Stimulated activated CD4-positive, alpha-beta T cell treated with anti-CD3 and anti-CD28 coated beads, Interleukin-12 subunit alpha, Interleukin-12 subunit beta, amount 100 ng/mL, for 24 hours (primary cell): Measurements from ENCODE around the gene UBASH3A.

Source experiments
- DNase-seq, 2 experiments: peaks; one replicate each; pipeline ENCODE4 v3.0.0-alpha.2; 2020; ENCODE audit warnings: low read depth in 2 of 2

The UBASH3A gene

DNA sequence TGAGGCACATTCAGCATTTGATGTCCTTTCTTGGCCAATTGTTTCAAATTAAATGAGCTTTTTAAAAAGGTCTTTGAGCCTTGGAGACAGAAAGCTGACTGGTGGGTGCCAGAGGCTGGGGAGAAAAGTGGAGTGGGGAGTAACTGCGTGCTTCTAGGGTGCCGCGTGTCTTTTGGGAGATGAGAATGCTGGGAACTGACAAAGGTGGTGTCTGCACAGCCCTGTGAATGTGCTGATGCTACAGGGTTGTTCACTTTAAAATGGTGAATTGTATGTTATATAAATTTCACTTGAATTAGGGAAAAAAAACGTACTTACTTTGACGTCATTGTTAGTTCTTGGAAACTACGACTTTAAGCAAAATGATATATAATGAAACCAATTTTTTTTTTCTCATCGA is 29.2 kb upstream of the UBASH3A start:
- DNase-seq = no peak

DNA sequence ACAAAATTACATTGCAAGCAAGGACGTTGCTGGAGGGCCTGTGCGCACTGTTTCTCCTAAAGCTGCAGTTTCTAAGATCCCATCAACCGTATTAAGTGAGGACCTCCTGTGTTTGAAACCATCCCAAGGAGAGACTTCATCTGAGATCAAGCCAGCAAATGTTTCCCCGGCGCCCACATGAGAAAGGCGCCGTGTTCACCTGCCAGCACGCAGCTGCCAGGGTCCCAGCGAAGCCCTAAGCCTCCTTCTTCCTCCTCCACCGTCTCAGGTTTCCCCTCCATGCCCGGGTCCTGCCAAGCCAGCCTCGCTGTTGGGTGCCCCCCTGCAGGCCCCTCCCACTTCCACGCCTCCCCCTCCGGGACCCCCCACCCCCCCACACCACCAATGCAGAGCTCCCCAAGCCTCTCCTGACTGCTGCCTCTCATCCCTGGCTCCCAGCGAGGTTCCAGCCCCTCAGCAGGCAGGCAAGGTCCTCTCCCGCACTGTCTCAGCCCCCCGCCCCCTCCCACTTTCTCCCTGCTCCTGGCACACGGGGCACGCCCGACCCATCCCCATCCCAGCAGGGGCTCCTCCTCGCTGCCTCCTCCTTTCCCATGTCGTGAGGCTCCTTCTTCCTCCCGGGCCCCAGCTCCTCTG is 28.7 kb upstream of the UBASH3A start:
- no peak for DNase-seq

- no peak for DNase-seq
Measured at GRCh38 chr21:42375506-42375905, 28.2 kb upstream of the UBASH3A start.

- DNase-seq = no peak
Measured at GRCh38 chr21:42375966-42376337, 27.8 kb upstream of the UBASH3A start.

GRCh38 chr21:42376338-42376982 is 27.2 kb upstream of the UBASH3A start:
- DNase-seq = no peak

- DNase-seq = no peak
Measured at GRCh38 chr21:42377211-42377950, 26.3 kb upstream of the UBASH3A start.

DNA sequence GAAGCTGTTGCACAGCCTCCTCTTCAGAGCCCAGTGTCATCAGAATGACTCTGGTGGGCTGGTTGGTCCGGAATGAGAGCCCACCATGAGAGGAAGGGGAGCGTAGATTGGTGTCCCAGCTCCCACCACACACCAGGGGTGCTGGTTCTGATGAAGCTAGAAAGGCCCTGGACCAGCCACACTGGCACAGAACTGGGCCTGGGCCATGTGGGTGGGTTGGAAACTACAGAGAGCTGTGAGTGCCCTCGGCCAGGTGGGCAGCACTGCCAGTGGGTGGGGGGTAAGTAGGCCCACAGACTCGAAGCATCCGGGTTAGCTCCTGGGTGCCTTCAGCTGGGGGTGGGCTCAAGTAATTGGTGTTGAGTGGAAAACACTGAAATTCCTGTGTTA is 25.8 kb upstream of the UBASH3A start:
- DNase-seq = no peak

DNA sequence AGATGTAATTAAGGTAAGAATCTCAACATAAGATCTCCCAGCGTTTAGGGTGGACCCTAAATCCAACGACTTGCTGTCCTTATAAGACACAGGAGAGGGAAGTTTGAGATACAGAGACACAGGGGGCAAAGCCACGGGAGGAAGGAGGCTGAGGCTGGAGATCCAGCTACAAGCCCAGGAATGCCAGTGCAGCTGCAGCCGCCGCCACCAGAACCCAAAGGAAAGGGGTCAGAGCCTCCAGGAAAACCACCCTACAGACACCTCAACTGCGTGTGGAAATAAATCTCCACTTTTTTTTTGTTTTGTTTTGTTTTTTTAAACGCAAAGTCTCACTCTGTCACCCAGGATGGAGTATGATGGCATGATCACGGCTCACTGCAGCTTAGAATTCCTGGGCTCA is 25.3 kb upstream of the UBASH3A start:
- DNase-seq = no peak

DNA sequence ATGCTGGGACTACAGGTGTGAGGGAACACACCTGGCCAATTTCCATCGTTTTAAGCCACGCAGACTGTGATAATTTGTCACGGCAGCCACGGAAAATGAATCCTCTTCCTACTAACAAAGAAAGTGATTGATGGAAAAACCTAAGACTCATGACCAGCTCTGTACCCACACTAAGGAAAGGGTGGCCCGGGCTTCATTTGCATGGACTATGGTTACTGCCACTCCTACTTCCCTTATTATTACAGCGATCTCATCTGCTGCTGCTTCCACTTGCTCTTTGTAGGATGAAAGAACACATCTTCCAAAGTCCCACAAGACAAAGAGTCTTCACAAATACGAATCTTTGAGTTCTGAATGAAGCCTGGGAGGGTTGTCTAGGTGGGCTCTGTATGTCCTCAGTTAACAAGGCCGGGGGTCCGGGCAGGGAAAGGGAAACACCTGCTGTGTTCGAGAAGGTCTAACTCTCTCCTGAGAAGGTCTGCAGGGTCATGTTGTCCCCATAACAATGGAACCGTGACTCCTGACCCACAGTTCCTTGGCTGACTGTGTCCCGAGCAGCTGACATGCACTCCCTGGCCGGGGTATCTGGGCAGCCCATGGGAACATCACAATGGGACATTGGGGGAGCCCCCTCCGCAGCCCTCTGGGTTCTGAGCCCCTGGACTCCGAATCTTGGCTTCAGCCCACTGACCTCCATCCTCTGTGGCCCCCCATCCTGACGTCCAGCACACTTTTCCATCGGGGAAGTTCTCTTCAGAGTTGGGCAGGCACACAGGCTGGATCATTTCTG is 24.1 kb upstream of the UBASH3A start:
- DNase-seq = no peak

GRCh38 chr21:42381347-42381984 is 22.2 kb upstream of the UBASH3A start:
- no peak for DNase-seq

DNA sequence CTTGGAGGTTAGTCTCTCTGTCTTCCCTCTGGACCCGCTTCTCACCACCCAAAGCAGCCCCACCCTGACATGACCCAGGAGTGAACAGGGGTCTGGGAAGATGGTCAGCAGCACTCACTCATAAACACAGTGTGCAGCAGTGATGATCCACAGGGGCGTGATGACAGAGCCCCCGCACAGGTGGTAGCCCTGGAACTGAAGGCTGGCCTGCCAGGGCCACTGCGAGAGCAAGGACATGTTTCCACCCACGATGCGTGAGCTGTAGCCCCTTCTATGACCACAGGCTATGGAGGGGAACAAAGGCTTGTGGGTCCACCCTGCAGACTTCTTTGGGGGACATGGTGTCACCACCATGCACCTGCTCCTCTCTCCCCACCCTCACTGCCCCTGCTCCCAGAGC is 20.8 kb upstream of the UBASH3A start:
- DNase-seq = no peak

- no peak for DNase-seq
Measured at GRCh38 chr21:42383331-42383730, 20.4 kb upstream of the UBASH3A start.

GRCh38 chr21:42384156-42384945 is 19.4 kb upstream of the UBASH3A start:
- DNase-seq = no peak

DNA sequence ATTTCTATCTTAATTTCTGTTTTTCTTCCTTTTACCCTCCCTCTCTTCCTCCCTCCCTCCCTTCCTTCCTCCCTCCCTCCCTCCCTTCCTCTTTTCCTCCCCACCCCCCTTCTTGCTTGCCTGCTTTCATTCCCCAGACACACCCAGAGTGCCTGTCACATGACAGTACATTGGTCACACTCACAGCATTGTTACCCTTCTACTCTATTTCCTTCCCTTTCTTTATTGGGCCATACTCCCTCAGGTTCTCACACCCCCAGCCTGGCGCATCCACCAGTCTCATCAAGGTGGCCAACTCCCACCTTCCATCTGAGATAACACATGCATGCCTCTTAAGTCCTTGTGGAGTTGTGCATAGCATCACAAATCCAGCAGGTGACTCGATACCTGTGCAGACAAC is 18.7 kb upstream of the UBASH3A start:
- no peak for DNase-seq

DNA sequence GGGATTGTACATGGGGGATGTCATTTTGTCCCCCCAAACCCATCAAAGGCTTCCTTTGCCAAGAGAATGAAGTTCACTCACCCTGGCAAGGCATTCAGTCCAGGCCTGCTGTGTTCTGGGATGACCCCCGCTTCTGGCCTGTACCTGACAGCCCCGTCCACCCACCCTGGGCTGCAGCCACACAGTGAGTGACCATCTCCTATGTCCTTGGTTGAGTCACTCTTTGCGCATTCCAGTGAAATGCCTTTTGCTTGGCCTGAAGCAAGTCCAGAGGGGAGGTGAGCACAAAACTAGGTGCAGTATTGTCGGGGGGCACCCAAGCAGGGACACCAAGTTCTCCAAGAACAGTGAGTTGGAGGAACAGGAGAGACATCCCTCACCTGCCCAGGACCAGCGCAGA is 18.1 kb upstream of the UBASH3A start:
- no peak for DNase-seq

DNA sequence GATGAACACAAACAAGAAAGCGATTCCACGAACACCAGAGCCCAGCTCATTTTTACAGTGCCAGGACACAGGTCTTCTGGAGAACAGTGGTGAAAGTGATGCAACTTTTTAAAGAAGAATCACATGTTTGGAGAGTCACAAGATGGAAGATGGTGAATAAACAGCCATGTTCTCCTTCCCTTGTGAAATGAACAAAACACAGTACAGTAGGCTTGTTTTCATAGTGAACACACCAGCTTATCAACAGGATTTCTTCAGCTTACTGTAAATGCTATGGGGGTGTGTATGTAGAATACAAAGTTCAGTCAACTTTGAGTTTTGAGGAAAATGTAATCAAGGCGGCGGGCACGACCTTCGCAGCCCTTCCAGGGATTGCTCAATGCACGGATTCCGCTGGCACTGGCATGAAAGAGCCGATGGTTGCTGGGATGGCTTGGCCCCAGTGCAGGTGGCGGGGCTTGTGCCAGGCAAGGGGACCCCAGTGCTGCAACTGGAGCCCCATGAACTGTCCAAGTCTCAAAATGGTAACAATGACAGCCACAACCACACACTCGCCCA is 17.6 kb upstream of the UBASH3A start:
- no peak for DNase-seq

GRCh38 chr21:42387164-42387563 is 16.5 kb upstream of the UBASH3A start:
- no peak for DNase-seq

- no peak for DNase-seq
Measured at GRCh38 chr21:42387843-42388340, 15.8 kb upstream of the UBASH3A start.

DNA sequence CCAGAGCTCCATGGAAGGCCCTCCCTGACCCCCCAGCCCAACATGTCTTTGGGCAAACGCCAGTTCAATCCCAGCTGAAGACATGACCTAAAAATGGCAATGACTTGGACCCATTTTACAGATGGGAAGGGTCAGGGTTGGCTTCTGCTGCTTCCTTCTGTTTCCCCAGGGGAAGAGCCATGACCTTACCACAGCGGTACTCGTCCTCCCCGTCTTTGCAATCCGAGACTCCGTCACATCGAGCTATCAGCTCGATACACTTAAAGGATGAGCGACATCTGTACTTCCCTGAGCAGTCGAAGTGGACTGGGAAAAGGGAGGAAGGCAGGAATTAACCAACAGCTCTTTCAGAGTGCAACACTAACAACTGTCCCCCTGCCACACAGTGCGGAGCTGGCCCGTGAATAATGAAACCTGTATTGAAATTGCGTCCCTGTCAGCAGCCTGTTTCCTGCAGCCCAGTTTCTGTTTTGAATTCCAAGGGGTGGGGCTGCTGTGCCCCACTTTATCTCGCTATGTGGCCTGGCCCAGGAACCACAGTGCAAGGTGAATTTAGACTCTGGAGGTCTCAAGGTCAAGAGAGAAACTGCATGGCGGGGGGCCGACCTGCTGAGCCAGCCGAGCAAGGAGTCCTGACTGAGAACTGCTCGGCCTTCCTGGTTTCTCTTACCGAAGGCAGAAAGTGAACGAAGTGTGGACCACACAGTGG is 14.8 kb upstream of the UBASH3A start:
- no peak for DNase-seq

DNA sequence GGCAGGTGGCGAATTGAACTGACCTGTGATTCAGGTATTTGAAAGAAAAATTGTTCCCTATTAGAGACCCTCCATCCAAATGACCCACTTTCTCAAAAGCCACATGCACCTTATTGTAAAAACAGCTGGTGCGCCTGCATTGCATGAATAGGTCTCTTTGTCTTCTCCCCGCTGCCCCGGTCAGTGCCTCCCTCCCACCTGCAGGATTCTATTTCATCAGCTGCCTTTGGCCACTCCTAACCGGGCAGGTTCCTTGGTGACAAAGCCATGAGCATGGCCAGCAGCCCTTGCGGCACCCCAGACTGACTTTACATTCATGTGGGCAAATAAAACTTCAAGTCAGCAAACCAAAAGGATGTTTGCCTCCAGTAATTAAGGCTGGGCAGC is 14.3 kb upstream of the UBASH3A start:
- no peak for DNase-seq
